HCT116 (cell line): ENCODE measurements around the gene ROBO1. TPM values are rescaled to one million over a fixed set of nuclear protein-coding genes. Genes with fewer than 3 reads are reported as not detected.

ENCODE experiments used
- ATAC-seq: fragments of 200-7000 bp; cut with Tn5 transposase; 2 replicates; pipeline ENCODE4 v1.9.1; 2020; ENCODE audit warnings: mild to moderate bottlenecking, moderate library complexity
- BruUV-seq: library from RNA; stranded (reverse); fragments of 400-500 nt; replicated peaks from 2 replicates; lab custom pipeline; 2021; lab: Mats Ljungman, UMichigan
- CTCF ChIA-PET: fragments of 300-600 bp; sonication (Branson Sonifier 250); formaldehyde crosslinking; loops from one replicate; lab custom pipeline; 2021; ENCODE audit warnings: antibody characterized with exemption; lab: Charles Lee
- POLR2A ChIA-PET: fragments of 300-600, 350-600 bp; sonication (Branson Sonifier 250); formaldehyde crosslinking; loops from one replicate; lab custom pipeline; 2021; ENCODE audit warnings: antibody characterized with exemption; lab: Charles Lee
- RAD21 ChIA-PET, 2 experiments: fragments of 300-600 bp; sonication (Branson Sonifier 250); formaldehyde crosslinking; loops; one replicate each; lab custom pipeline; 2023; ENCODE audit warnings: low total read pairs in 2 of 2; ENCODE audit not compliant: uncharacterized antibody in 2 of 2, unreplicated experiment in 2 of 2, low non-redundant PET in 1 of 2; lab: Charles Lee
- DNase-seq: peaks from one replicate; pipeline ENCODE4 v3.0.0-alpha.2; 2010; ENCODE audit warnings: low read depth, low spot score
- H2AFZ ChIP-seq: fragments of 200-600 bp; shearing (Covaris generic), sonication (generic); 2 replicates; pipeline ENCODE4 v1.6.1; 2017; ENCODE audit warnings: low read depth, mixed run types, mixed read lengths, antibody characterized with exemption, low read length; ENCODE audit not compliant: poor library complexity, severe bottlenecking
- H3K27ac ChIP-seq: 2 replicates; pipeline ENCODE4 v1.5.1; 2012; ENCODE audit warnings: low read depth, low read length
- H3K27me3 ChIP-seq: fragments of 200-600 bp; sonication (generic); 2 replicates; pipeline ENCODE4 v1.6.1; 2016; ENCODE audit warnings: mixed run types, low read length, mixed read lengths; ENCODE audit not compliant: insufficient read depth
- H3K36me3 ChIP-seq, 2 experiments: fragments of 200-500 bp in 1 of 2; fragments of 200-600 bp in 1 of 2; sonication (Bioruptor generic) in 1 of 2; sonication (generic) in 1 of 2; 2 replicates each; pipeline versions ENCODE4 v1.5.1 to v1.6.1; 2014 to 2016; ENCODE audit warnings: low read length in 2 of 2, inconsistent platforms in 1 of 2, mixed read lengths in 1 of 2, mixed run types in 1 of 2; ENCODE audit not compliant: insufficient read depth in 2 of 2, control insufficient read depth in 1 of 2
- H3K4me1 ChIP-seq, 2 experiments: fragments of 200-600 bp in 1 of 2; sonication (generic) in 1 of 2; 2 replicates each; pipeline versions ENCODE4 v1.5.1 to v1.6.1; 2012 to 2017; ENCODE audit warnings: low read length in 2 of 2, inconsistent platforms in 1 of 2, mild to moderate bottlenecking in 1 of 2, mixed read lengths in 1 of 2, mixed run types in 1 of 2, moderate library complexity in 1 of 2; ENCODE audit not compliant: insufficient read depth in 2 of 2, control insufficient read depth in 1 of 2
- H3K4me2 ChIP-seq: fragments of 200-600 bp; sonication (generic); 2 replicates; pipeline ENCODE4 v1.6.1; 2017; ENCODE audit warnings: mixed run types, low read length, mixed read lengths
- H3K4me3 ChIP-seq, 2 experiments: fragments of 200-600 bp in 1 of 2; sonication (generic) in 1 of 2; replicated peaks in 1 of 2; 2 replicates each; pipeline ENCODE4 v1.5.1; 2011 to 2016; ENCODE audit warnings: low read length in 2 of 2, control low read depth in 1 of 2, low read depth in 1 of 2, mild to moderate bottlenecking in 1 of 2, mixed read lengths in 1 of 2, mixed run types in 1 of 2
- H3K79me2 ChIP-seq: fragments of 200-600 bp; sonication (generic); 2 replicates; pipeline ENCODE4 v1.6.1; 2017; ENCODE audit warnings: mild to moderate bottlenecking, mixed run types, low read length, moderate library complexity, mixed read lengths; ENCODE audit not compliant: insufficient read depth
- H3K9ac ChIP-seq: fragments of 200-600 bp; sonication (generic); 2 replicates; pipeline ENCODE4 v1.6.1; 2016; ENCODE audit warnings: low read length, mixed read lengths
- H3K9me2 ChIP-seq: fragments of 200-600 bp; sonication (generic), shearing (Covaris generic); 2 replicates; pipeline ENCODE4 v1.6.1; 2017; ENCODE audit warnings: mixed run types, mild to moderate bottlenecking, moderate library complexity; ENCODE audit not compliant: insufficient read depth
- H3K9me3 ChIP-seq, 2 experiments: fragments of 200-500 bp in 1 of 2; fragments of 200-600 bp in 1 of 2; sonication (Bioruptor generic) in 1 of 2; sonication (generic) in 1 of 2; 2 replicates each; pipeline ENCODE4 v1.6.1; 2014 to 2017; ENCODE audit warnings: low read length in 2 of 2, mixed read lengths in 2 of 2, inconsistent platforms in 1 of 2, low read depth in 1 of 2, mild to moderate bottlenecking in 1 of 2, mixed run types in 1 of 2, moderate library complexity in 1 of 2; ENCODE audit not compliant: control insufficient read depth in 1 of 2, insufficient read depth in 1 of 2
- H4K20me1 ChIP-seq: fragments of 200-600 bp; sonication (generic), shearing (Covaris generic); 2 replicates; pipeline ENCODE4 v1.6.1; 2017; ENCODE audit warnings: mixed run types, mild to moderate bottlenecking, moderate library complexity; ENCODE audit not compliant: insufficient read depth
- CBX3 ChIP-seq: IDR thresholded peaks from 2 replicates; pipeline ENCODE4 v1.6.1; 2012; ENCODE audit warnings: low read depth
- EGR1 ChIP-seq: IDR thresholded peaks from 2 replicates; pipeline ENCODE4 v1.6.1; 2012; ENCODE audit warnings: low read depth
- ELF1 ChIP-seq: IDR thresholded peaks from 2 replicates; pipeline ENCODE4 v1.6.1; 2012; ENCODE audit warnings: low read depth, borderline replicate concordance
- EZH2phosphoT487 ChIP-seq: fragments of 200-600 bp; IDR thresholded peaks from 2 replicates; pipeline ENCODE4 v1.6.1; 2018; ENCODE audit warnings: antibody characterized with exemption, borderline replicate concordance
- JUND ChIP-seq: IDR thresholded peaks from 2 replicates; pipeline ENCODE4 v1.6.1; 2012
- POLR2A ChIP-seq: IDR thresholded peaks from 2 replicates; pipeline ENCODE4 v1.7.0; 2011; ENCODE audit warnings: borderline replicate concordance; ENCODE audit not compliant: insufficient read depth, insufficient read length; ENCODE audit errors: extremely low read depth
- POLR2AphosphoS5 ChIP-seq: IDR thresholded peaks from 2 replicates; pipeline ENCODE4 v1.6.1; 2011; ENCODE audit warnings: mild to moderate bottlenecking, low read depth, low read length, moderate library complexity
- RAD21 ChIP-seq: IDR thresholded peaks from 2 replicates; pipeline ENCODE4 v1.6.1; 2012; ENCODE audit warnings: low read depth, mild to moderate bottlenecking
- SIN3A ChIP-seq: IDR thresholded peaks from 2 replicates; pipeline ENCODE4 v1.6.1; 2012; ENCODE audit warnings: low read depth
- SP1 ChIP-seq: IDR thresholded peaks from 2 replicates; pipeline ENCODE4 v1.6.1; 2012; ENCODE audit warnings: low read depth
- TCF7L2 ChIP-seq: IDR thresholded peaks from 2 replicates; pipeline ENCODE4 v1.7.0; 2011; ENCODE audit warnings: borderline replicate concordance, inconsistent platforms; ENCODE audit not compliant: insufficient read depth, insufficient read length; ENCODE audit errors: extremely low read depth
- YY1 ChIP-seq: IDR thresholded peaks from 2 replicates; pipeline ENCODE4 v1.6.1; 2011; ENCODE audit warnings: low read length, low read depth, moderate library complexity, mild to moderate bottlenecking; ENCODE audit not compliant: insufficient replicate concordance; ENCODE audit errors: extremely low read depth
- intact Hi-C: fragments of 100-400 bp; cut with micrococcal nuclease; formaldehyde crosslinking; loops from 2 replicates; pipeline ENCODE4 v1.10.0; 2022
- total RNA-seq: library from RNA; stranded (reverse); gene quantifications from one replicate; pipeline ENCODE4 v1.2.1, GENCODE V29; 2021; ENCODE audit not compliant: unreplicated experiment
- TF ChIP-seq, protein P1 (sequence below): IDR thresholded peaks from 2 replicates; pipeline ENCODE4 v1.6.1; 2012
- TF ChIP-seq, protein P2 (sequence below): IDR thresholded peaks from 2 replicates; pipeline ENCODE4 v1.6.1; 2012; ENCODE audit warnings: low read depth
- TF ChIP-seq, protein P3 (sequence below): IDR thresholded peaks from 2 replicates; pipeline ENCODE4 v1.6.1; 2012

ROBO1 gene
- total RNA-seq, 1 experiment from 2014 or later = 0.27 TPM

DNA sequence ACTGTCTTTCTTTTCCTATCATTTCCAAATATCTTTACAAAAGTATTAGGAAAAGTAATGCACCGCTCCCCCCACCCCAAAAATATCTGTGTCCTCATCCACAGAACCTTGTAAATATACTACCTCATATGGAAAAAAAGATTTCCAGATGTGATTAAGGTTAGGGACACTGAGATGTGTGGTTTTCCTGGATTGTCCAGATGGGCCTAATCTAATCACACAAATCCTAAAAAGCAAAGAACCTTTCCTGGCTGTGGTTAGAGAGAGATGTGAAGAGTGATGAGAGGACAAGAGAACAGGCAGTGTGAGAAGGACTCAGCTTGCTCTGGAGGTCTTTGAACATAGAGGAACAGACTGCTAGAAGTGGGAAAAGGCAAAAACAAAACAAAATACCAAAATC lies 77.7 kb downstream of the ROBO1 start:
- H3K4me3 ChIP-seq = no peak overlapping the region
- intact Hi-C loops = no loop called here
- no peak overlapping the region for H3K4me2 ChIP-seq
- H3K36me3 ChIP-seq = no peaks in the 10 kb centered on the region
- ChIA-PET POLR2A (no interaction called here), RAD21 (no interaction called here), CTCF (no interaction called here)
- no peaks in the 10 kb centered on the region for H3K79me2 ChIP-seq
- H3K9me3 ChIP-seq = peaks cover 8 to 16% of the 10 kb centered on the region in 2 experiments; a peak in 3 of 4 replicates
- no peak for DNase-seq
- no peak overlapping the region for H2AFZ ChIP-seq
- no peaks in the 10 kb centered on the region for H4K20me1 ChIP-seq
- H3K9ac ChIP-seq = no peak overlapping the region
- BruUV-seq = no TSS peak
- H3K27me3 ChIP-seq = no peaks in the 10 kb centered on the region
- no peak for ATAC-seq
- TF ChIP-seq SIN3A (no peak), SP1 (no peak), EGR1 (no peak), ELF1 (no peak), EZH2phosphoT487 (no peak), CBX3 (no peak), JUND (no peak), POLR2A (no peak), RAD21 (no peak), YY1 (no peak), TCF7L2 (no peak), POLR2AphosphoS5 (no peak)
- TF ChIP-seq, protein P1, sequence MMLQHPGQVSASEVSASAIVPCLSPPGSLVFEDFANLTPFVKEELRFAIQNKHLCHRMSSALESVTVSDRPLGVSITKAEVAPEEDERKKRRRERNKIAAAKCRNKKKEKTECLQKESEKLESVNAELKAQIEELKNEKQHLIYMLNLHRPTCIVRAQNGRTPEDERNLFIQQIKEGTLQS = no peak
- TF ChIP-seq, protein P2, sequence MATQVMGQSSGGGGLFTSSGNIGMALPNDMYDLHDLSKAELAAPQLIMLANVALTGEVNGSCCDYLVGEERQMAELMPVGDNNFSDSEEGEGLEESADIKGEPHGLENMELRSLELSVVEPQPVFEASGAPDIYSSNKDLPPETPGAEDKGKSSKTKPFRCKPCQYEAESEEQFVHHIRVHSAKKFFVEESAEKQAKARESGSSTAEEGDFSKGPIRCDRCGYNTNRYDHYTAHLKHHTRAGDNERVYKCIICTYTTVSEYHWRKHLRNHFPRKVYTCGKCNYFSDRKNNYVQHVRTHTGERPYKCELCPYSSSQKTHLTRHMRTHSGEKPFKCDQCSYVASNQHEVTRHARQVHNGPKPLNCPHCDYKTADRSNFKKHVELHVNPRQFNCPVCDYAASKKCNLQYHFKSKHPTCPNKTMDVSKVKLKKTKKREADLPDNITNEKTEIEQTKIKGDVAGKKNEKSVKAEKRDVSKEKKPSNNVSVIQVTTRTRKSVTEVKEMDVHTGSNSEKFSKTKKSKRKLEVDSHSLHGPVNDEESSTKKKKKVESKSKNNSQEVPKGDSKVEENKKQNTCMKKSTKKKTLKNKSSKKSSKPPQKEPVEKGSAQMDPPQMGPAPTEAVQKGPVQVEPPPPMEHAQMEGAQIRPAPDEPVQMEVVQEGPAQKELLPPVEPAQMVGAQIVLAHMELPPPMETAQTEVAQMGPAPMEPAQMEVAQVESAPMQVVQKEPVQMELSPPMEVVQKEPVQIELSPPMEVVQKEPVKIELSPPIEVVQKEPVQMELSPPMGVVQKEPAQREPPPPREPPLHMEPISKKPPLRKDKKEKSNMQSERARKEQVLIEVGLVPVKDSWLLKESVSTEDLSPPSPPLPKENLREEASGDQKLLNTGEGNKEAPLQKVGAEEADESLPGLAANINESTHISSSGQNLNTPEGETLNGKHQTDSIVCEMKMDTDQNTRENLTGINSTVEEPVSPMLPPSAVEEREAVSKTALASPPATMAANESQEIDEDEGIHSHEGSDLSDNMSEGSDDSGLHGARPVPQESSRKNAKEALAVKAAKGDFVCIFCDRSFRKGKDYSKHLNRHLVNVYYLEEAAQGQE = no peak
- TF ChIP-seq, protein P3, sequence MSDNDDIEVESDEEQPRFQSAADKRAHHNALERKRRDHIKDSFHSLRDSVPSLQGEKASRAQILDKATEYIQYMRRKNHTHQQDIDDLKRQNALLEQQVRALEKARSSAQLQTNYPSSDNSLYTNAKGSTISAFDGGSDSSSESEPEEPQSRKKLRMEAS = no peak
- no peaks in the 10 kb centered on the region for H3K4me1 ChIP-seq
- H3K9me2 ChIP-seq = no peaks in the 10 kb centered on the region
- H3K27ac ChIP-seq = no peak overlapping the region
